GM19468 (cell line): Measurements from ENCODE around the gene SIRT3.

ENCODE experiments used
- ATAC-seq: cut with Tn5 transposase; IDR thresholded peaks from one replicate; pipeline ENCODE4 v1.9.1; 2021; ENCODE audit warnings: mild to moderate bottlenecking, moderate library complexity, moderate number of reproducible peaks; ENCODE audit not compliant: unreplicated experiment; ENCODE audit errors: extremely low read depth

The SIRT3 gene

GRCh38 chr11:271319-271715 is 35.2 kb upstream of the SIRT3 start:
- no peak for ATAC-seq

- ATAC-seq = no peak
Observed at GRCh38 chr11:270451-271318, 34.5 kb upstream of the SIRT3 start.

- peak; percentile 41 for ATAC-seq
Observed at GRCh38 chr11:269146-269890, 33.2 kb upstream of the SIRT3 start.

DNA sequence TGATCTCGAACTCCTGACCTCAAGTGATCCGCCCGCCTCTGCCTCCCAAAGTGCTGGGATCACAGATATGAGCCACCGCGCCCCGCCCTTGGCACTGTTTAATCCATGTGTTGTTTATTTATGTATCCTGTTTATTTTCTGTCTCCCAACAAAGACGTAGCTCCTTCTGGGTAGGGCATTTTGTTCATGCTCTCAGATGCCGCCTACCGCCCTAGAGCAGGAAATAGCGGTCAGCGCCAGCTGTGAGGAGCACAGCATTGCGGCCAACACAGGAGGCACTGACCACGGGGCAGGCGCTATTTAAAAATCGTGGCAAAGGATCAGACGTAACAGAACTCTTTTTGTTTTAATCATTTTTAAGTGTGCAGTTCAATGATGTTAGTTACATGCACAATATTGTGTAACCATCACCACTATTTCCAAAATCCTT is 32.6 kb upstream of the SIRT3 start:
- ATAC-seq = peak; percentile 50

DNA sequence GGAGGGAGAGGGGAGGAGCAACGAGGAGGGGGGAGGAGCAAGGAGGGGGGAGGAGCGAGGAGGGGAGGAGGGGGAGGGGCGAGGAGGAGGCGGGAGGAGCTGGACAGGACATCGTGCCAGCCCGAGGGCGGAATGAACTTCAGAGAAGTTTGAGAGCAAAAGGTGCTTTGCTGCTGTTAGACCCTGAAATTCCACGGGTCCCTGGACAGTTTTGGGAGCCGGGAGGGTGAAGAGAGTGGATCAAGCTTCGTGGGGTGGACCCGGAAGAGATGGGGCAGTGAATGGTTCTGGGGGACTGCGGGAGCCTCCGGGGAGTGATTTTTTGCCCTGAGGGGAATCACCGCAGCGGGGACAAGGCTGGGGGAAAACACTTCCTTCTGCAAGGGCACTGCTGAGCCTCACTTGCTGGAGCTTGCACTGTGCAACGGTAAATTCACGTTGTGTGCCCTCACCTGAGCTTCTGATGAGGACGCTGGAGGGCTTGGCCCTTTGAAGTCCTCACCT is 31.4 kb upstream of the SIRT3 start:
- ATAC-seq = no peak

GRCh38 chr11:266676-267439 is 30.7 kb upstream of the SIRT3 start:
- ATAC-seq = no peak

GRCh38 chr11:261624-262023 is 25.5 kb upstream of the SIRT3 start:
- ATAC-seq = no peak

GRCh38 chr11:259413-259812 is 23.3 kb upstream of the SIRT3 start:
- ATAC-seq = no peak

DNA sequence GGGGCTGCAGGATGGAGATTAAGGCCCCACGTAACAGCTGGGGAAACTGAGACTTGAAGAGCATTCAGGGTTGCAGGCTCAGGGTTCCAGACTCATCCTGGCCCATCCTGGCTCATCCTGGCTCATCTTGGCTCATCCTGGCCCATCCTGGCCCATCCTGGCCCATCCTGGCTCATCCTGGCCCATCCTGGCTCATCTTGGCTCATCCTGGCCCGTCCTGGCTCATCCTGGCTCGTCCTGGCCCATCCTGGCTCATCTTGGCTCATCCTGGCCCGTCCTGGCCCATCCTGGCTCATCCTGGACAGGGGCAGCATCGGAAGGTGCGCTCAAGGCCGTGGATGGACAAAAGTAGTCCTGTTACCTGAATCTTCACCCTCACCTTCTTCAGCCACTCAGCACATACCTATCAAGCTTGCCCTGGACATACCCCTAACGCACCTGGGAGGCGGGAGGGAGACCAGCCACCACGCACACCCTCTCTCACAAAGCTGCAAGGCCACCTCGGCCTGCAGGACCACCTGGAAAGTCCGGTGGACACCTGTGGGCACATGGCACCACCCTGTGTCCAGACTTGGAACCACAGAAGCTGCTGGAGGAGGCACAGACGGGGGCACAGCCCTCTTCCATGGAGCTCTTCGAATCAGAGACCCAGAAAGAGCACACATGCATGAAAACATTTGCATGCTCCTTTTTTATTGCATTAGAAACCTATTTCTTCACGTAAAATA is 21.8 kb upstream of the SIRT3 start:
- ATAC-seq = no peak

DNA sequence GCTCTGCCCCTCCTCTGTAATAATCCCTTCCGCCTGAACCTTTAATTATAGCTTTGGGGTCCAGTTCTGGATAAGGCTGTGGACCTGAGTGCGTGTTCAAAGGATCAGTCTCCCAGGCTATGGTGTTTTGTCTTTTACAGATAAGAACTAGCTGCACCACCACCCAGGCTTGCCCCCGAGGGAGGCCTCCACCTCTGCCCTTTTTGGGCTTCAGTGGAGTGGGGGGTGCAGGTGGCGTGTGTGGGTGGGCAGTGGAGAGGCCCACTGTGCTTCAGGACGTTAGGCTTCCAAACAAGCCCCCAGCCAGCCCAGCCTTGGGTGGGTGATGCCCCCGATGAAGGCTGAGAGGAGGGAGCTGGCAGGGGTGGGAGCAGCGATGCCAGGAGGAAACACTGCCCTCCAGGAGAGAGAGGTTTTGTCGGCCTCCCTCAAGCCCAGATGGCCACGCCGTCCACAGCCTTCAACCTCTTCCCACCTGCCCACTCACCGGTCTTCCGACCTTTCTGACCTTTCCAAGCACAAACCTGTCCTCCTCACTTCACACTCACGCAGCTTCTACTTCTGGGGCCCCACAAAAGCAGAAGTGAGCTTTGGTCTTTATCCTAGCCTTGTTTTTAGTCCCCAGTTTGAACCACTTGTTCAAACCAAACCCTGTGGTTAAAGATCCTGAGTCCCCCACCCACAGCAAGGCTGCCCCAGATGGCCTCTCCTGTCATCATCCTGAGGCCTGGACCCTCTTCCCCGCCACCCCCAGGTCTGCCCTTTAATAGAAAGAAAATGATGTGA is 21.0 kb upstream of the SIRT3 start:
- no peak for ATAC-seq

DNA sequence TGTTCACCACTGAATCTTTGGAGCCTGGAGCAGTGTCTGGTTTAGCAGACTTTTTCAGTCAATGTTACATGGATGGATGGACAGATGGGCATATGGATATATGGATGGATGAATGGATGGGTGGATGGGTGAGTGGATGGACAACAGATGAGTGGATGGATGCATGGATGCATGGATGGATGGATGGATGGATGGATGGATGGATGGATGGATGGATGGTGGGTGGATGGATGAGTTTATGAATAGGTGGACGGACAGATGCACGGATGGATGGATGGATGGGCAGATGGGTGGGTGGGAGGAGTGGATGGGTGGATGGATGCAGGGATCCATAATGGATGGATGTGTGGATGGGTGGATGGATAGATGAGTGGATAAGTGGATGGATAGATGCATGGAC is 19.7 kb upstream of the SIRT3 start:
- ATAC-seq = no peak

DNA sequence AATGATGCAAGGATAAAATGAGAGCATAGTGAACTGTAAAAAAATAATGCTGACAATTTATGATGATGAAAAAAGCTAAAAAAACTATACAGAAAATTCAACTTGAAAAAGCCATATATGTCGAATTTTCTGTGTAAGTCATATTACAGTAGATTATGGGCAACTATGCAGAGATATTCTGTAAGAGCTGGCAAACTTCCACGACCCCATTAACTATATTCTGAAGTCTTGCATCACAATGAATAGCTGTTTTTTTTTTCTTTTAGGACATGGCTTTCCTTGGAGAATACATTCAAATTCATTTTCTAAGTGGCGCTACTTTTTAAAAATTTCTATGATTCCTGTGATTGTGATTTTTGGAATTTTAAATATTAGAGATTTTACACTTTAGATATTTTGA is 19.0 kb upstream of the SIRT3 start:
- no peak for ATAC-seq

GRCh38 chr11:253886-254270 is 17.7 kb upstream of the SIRT3 start:
- no peak for ATAC-seq

- no peak for ATAC-seq
Observed at GRCh38 chr11:253160-253885, 17.2 kb upstream of the SIRT3 start.

- ATAC-seq = no peak
Observed at GRCh38 chr11:252666-253065, 16.5 kb upstream of the SIRT3 start.

GRCh38 chr11:251550-251949 is 15.4 kb upstream of the SIRT3 start:
- no peak for ATAC-seq

GRCh38 chr11:250740-251299 is 14.7 kb upstream of the SIRT3 start:
- no peak for ATAC-seq

DNA sequence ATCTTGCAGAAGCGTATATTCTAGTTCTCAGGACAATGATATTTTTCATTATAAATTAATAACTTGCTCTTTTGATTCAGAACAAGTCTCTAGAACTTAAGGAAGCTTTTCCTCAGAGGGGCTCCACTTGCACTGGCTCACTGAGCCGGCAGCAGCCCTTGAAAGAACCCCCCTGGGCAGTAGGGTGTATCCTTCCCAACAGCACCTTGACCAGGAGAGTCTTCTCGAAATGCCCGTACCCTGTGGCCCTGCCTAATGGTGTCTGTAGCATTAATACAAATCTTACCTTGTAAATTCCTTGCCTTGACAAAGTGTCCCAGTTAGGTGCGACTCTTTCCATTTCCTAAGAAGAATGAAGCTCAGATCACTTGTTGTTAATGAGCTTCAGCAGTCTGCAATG is 14.1 kb upstream of the SIRT3 start:
- ATAC-seq = no peak
